Measurements from ENCODE around the gene EPB41L4B. TPM values are rescaled to one million over a fixed set of nuclear protein-coding genes. Genes with fewer than 3 reads are reported as not detected.
A peak's percentile ranks its signal among the peaks of the same experiment; 100 is the strongest.

The EPB41L4B gene
- total and polyA plus RNA-seq, 2 of the 13 experiments (the other 11 are each of a cell fraction or from before 2014, with no cell fraction given), result 17.6 to 22.1 TPM

GRCh38 chr9:109192732-109193361 lies 128.0 kb downstream of the EPB41L4B start (continued):
- TF ChIP-seq ZNF639 (CRISPR knock-in tag; conservative IDR thresholded peaks at IDR 0.05), result no peak
- no peak for TF ChIP-seq TEAD2 (CRISPR knock-in tag; IDR thresholded peaks at IDR 0.05)
- TF ChIP-seq ZFX (CRISPR knock-in tag; IDR thresholded peaks at IDR 0.05; ENCODE audit: low read depth), result peak; percentile 30; the same call in 1 of the 2 replicates
- TF ChIP-seq NR2C2 (CRISPR knock-in tag; IDR thresholded peaks at IDR 0.05; ENCODE audit: borderline replicate concordance), result no peak

GRCh38 chr9:109191746-109192145 lies 129.1 kb downstream of the EPB41L4B start:
- Histone ChIP-seq H3K4me3 (replicated peaks in 1 of 3; ENCODE audit: insufficient read depth in 1 of 3, low read depth in 2 of 3, low read length in 3 of 3) (no peak overlapping the region), H3K36me3 (replicated peaks in 1 of 2; ENCODE audit: control insufficient read depth in 1 of 2, insufficient read depth in 2 of 2, low read length in 2 of 2) (no peaks in the 10 kb centered on the region), H3K4me2 (ENCODE audit: low read depth, low read length) (no peak overlapping the region), H4K20me1 (ENCODE audit: insufficient read depth, low read length) (no peaks in the 10 kb centered on the region), H3K9me3 (ENCODE audit: low read length) (no peaks in the 10 kb centered on the region), H3K79me2 (ENCODE audit: insufficient read depth, low read length) (no peaks in the 10 kb centered on the region), H2AFZ (ENCODE audit: low read length) (no peak overlapping the region), H3K4me1 (ENCODE audit: insufficient read depth, low read length) (0 out of 2 replicates have a peak, but pooled peaks cover 9% of the 10 kb centered on the region), H3K27ac (ENCODE audit: extremely low read length, insufficient read depth, low read length) (no peak overlapping the region), H3K9ac (ENCODE audit: insufficient read depth, low read depth, low read length) (no peak overlapping the region), H3K27me3 (ENCODE audit: control insufficient read depth in 1 of 2, insufficient read depth in 2 of 2, low read length in 2 of 2) (peaks cover 0 to 1% of the 10 kb centered on the region in 2 experiments; a peak in 1 of 5 replicates)
- no peak for DNase-seq (ENCODE audit: low spot score)
- WGBS (ENCODE audit: low lambda C conversion rate), result 55% methylated on average over 5 of the region's 9 CpGs
- TF ChIP-seq ZNF841 (CRISPR knock-in tag; IDR thresholded peaks at IDR 0.05; ENCODE audit: borderline replicate concordance) (no peak), PRDM4 (CRISPR knock-in tag; IDR thresholded peaks at IDR 0.05; ENCODE audit: borderline replicate concordance) (no peak), PCBP2 (optimal IDR thresholded peaks at IDR 0.05; ENCODE audit: low read depth, low read length, poor library complexity, severe bottlenecking) (no peak), ZNF17 (CRISPR knock-in tag; IDR thresholded peaks at IDR 0.05) (no peak)
- FAIRE-seq, result no peak
- no TSS peak for BruUV-seq (replicated peaks)
- intact Hi-C loops (cut with micrococcal nuclease; ENCODE audit: unreplicated experiment), result loop anchor here (1.0 to 2.0 kb wide), 2 partner anchors 123 to 210 kb away; no protein-coding TSS in a partner anchor
- ChIA-PET POLR2A (no interaction called here), CTCF (ENCODE audit: low intra/inter-chr PET ratio, low total read pairs) (interaction anchor here (1.7 to 2.1 kb wide), 2 partner anchors 129 to 154 kb away, joined by 11 to 13 read pairs; partner anchors contain the start of gene EPB41L4B)
- in situ Hi-C loops (cut with HindIII; ENCODE audit: extremely low pct_ligation_motif_present, low pct_unique_long_range_greater_than_20kb), result loop anchor here (5.0 to 25.0 kb wide), 2 partner anchors 131 to 321 kb away; partner anchors contain the start of gene EPB41L4B
- no peak for ATAC-seq

Data from HepG2 (cell line).